Activated CD4-positive, alpha-beta T cell treated with anti-CD3 and anti-CD28 coated beads, Interleukin-2, amount 10 ng/mL, durations not matched to agents 24 days and 14 days (primary cell): ENCODE results near the gene FKBP4. TPM values are rescaled to one million over a fixed set of nuclear protein-coding genes. Genes with fewer than 3 reads are reported as not detected.

ENCODE experiments used
- DNase-seq: peaks from one replicate; pipeline ENCODE4 v3.0.0; 2022
- H3K27ac Mint-ChIP-seq: one replicate; pipeline ENCODE4 v1.8.0; 2022; ENCODE audit warnings: mild to moderate bottlenecking, mixed read lengths
- H3K27me3 Mint-ChIP-seq: one replicate; pipeline ENCODE4 v1.8.0; 2022; ENCODE audit warnings: mixed read lengths
- H3K36me3 Mint-ChIP-seq: one replicate; pipeline ENCODE4 v1.8.0; 2022; ENCODE audit warnings: low read depth, mild to moderate bottlenecking, mixed read lengths
- H3K4me1 Mint-ChIP-seq: one replicate; pipeline ENCODE4 v1.8.0; 2021; ENCODE audit warnings: mixed read lengths
- H3K4me3 Mint-ChIP-seq: one replicate; pipeline ENCODE4 v1.8.0; 2022; ENCODE audit warnings: mild to moderate bottlenecking, moderate library complexity, mixed read lengths
- H3K9me3 Mint-ChIP-seq: one replicate; pipeline ENCODE4 v1.8.0; 2021; ENCODE audit warnings: mixed read lengths
- intact Hi-C: fragments of 100-400 bp; cut with micrococcal nuclease; formaldehyde crosslinking; loops from one replicate; pipeline ENCODE4 v1.15.1; 2023
- total RNA-seq: library from RNA; stranded (reverse); gene quantifications from 2 replicates; pipeline ENCODE4 v1.2.3, GENCODE V29; 2022

FKBP4 gene
- total RNA-seq, 1 donor from 2014 or later, result 311 TPM

DNA sequence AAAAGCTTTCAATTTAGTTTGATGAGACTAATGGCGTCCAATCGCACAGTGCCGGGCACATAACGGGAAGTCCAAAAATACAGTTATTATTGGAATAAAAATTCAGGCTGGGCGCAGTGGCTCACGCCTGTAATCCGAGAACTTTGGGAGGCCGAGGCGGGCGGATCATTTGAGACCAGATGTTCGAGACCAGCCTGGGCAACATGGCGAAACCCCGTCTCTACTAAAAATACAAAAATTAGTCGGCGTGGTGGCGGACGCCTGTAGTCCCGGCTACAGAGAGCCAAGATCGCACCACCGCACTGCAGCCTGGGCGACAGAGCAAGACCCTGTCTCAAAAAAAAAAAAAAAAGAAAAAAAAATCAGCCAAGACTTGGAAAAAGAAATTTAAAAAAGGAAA is 1.2 kb upstream of the FKBP4 start:
- Mint-ChIP-seq H3K36me3 (peaks cover 26% of the 10 kb centered on the region), H3K4me3 (peak overlapping the region; percentile 80), H3K27me3 (peaks cover 25% of the 10 kb centered on the region), H3K9me3 (no peaks in the 10 kb centered on the region), H3K4me1 (peaks cover 23% of the 10 kb centered on the region), H3K27ac (no peak overlapping the region)
- DNase-seq, result no peak
- intact Hi-C loops, result loop anchor here (10.0 kb wide), 1 partner anchor 961 kb away; the partner anchor contains the start of gene CRACR2A

DNA sequence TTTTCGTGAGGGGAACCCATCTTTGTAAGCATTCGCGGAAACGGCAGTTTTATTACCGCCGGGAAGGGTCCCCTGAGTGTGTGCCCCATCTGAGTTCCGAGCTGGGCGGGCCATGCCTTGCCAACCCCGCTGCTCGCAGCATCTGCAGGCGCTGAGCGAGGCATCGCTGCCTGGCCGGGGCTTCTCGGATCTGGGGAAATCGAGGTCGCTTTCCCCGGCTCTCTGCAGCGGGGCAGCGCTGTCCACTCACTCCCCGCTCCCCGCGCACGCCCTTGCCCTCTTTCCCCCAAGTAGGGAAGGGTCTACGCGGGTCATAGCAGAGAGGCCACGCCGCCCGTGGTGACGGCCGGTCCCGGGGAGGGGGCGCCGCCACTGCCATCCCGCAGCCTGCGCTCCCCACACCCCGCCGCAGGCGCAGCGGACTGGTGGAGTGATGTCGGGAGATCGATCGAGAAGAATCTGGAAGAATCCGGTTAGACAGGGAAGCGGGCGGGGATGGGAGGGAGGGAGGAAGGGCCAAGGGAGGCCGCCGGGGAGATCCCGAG is 507 bp upstream of the FKBP4 start:
- intact Hi-C loops, result loop anchor here (1.0 to 10.0 kb wide), 2 partner anchors 103 to 961 kb away; partner anchors contain the start of gene CRACR2A
- H3K27me3 Mint-ChIP-seq, result peaks cover 21% of the 10 kb centered on the region
- peak overlapping the region; percentile 80 for H3K4me3 Mint-ChIP-seq
- no peaks in the 10 kb centered on the region for H3K9me3 Mint-ChIP-seq
- peaks cover 33% of the 10 kb centered on the region for H3K36me3 Mint-ChIP-seq
- peak overlapping the region; percentile 45 for H3K27ac Mint-ChIP-seq
- H3K4me1 Mint-ChIP-seq, result peaks cover 28% of the 10 kb centered on the region
- DNase-seq, result no peak

DNA sequence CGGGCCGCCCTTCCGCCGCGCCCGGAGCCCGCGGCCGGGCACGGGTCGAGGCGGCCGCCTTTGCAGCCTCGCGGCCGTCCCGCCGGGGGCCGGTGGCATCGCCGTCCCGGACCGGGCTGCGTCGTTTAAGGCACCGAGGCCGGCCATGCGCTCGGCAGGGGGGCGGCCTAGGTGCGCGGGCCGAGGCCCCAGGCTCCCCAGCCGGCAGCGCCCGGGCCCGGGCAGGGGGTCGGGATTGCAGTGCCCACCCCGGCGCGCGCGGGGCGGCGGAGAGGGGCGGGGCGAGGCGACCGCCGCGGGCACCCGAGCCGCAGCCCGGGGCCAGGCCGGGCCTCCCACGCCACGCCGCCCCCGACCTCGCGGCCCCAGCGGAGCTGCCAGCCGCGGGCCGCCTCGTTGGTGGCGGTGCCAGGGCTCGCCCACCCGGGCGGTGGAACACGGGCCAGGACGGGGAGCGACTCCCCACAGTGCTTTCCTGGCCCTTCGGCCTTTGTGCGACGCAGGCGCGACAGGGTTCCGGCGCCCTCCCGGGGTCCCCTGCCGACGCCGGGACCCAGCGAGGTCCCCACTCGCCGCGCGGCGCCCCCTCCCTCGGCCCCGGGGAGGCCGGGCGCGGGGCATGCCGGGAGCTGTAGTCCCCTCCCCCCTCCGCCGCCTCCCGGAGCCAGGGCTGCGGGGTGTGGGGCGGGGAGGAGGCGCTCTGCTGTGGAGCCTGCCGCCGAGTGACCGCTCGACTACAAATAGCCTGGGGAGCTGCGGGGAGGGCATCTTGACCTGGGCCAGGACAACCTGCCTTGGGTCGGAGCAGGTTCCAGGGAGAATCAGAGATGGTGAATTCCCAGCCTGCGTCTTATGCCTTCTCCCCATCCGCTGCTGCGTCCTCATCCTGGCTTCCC is 769 bp downstream of the FKBP4 start:
- intact Hi-C loops, result loop anchor here (1.0 to 10.0 kb wide), 3 partner anchors 17 to 959 kb away; partner anchors contain the start of genes CRACR2A, ITFG2 and TULP3
- Mint-ChIP-seq H3K9me3 (no peaks in the 10 kb centered on the region), H3K4me3 (peak overlapping the region; percentile 86), H3K4me1 (peaks cover 28% of the 10 kb centered on the region), H3K27me3 (peaks cover 14% of the 10 kb centered on the region), H3K27ac (peak overlapping the region; percentile 83), H3K36me3 (peaks cover 45% of the 10 kb centered on the region)
- peak; percentile 94 for DNase-seq

DNA sequence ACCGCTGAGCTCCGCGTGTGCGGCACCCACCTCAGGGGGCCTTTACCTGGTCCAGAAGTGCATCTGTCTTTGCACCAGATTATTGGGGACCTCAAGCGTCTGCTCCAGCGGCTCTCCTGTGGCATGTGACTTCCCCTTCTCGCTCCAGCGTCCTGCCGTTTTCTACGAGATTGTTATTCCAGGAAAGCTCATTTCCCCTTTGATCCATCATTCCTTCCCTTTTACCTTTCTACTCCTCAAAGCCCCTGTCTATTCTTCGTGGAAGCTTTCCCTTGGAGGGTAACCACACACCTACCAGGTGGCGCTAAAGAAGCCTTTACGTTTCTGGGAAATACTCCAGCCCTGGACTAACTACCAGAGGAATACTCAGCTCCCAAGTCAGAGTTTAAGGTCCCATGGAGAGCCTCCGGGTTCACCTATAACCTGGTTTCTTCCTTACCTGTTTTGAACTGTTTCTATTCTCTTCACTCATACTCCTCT is 1.5 kb downstream of the FKBP4 start:
- intact Hi-C loops, result loop anchor here (10.0 kb wide), 1 partner anchor 959 kb away; the partner anchor contains the start of gene CRACR2A
- H3K27ac Mint-ChIP-seq, result peak overlapping the region; percentile 83
- peaks cover 52% of the 10 kb centered on the region for H3K36me3 Mint-ChIP-seq
- H3K9me3 Mint-ChIP-seq, result no peaks in the 10 kb centered on the region
- peak overlapping the region; percentile 86 for H3K4me3 Mint-ChIP-seq
- H3K27me3 Mint-ChIP-seq, result peaks cover 14% of the 10 kb centered on the region
- H3K4me1 Mint-ChIP-seq, result peaks cover 28% of the 10 kb centered on the region
- no peak for DNase-seq

DNA sequence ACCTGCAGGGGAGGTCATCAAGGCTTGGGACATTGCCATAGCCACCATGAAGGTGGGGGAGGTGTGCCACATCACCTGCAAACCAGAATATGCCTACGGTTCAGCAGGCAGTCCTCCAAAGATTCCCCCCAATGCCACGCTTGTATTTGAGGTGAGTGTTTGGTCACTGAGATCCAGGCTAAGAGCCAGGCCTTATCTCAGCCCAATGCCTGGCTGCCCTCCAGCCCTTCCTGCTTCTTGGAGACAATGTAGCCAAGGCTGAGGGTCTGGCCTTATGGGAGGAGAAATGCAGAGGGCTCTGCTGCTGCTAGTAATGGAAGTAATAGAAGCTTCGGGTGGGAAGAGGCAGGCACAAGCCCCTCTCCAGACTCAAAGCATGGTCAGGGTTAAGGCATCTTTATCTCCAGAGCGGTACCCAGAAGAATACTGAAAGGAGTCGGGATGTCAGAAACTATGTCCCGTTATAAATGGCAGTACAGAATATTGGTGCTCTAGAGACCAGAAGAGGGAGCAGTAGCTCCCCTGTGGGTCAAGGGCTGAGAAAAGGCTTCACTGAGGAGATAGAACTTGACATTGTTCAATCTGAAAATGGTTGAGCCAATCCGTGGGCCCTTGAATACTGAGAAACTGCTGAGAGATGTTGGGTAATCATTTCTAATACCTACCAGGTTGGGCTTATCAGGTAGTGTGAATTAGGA is 3.1 kb downstream of the FKBP4 start:
- Mint-ChIP-seq H3K27me3 (peaks cover 6% of the 10 kb centered on the region), H3K4me3 (peak overlapping the region; percentile 86), H3K9me3 (no peaks in the 10 kb centered on the region), H3K36me3 (peaks cover 64% of the 10 kb centered on the region), H3K27ac (no peak overlapping the region), H3K4me1 (peaks cover 28% of the 10 kb centered on the region)
- no peak for DNase-seq
- intact Hi-C loops, result loop anchor here (10.0 kb wide), 1 partner anchor 957 kb away; the partner anchor contains the start of gene CRACR2A

DNA sequence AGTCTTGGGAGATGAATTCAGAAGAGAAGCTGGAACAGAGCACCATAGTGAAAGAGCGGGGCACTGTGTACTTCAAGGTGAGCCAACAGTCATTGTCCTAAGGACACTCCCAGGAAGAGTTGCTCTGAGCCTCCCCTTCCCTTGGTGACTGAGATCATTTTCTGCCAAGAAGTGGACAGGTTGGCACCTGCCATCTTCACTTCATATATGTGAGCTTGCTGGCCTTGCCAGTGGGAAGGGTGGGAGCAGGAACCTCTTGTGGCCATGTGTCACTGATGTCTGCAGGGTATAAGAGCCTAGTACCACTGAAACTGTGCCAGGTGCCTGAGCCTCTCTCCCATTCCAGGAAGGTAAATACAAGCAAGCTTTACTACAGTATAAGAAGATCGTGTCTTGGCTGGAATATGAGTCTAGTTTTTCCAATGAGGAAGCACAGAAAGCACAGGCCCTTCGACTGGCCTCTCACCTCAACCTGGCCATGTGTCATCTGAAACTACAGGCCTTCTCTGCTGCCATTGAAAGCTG is 5.3 kb downstream of the FKBP4 start:
- no peak for DNase-seq
- intact Hi-C loops, result no loop called here
- H3K27me3 Mint-ChIP-seq, result no peaks in the 10 kb centered on the region
- H3K9me3 Mint-ChIP-seq, result no peaks in the 10 kb centered on the region
- H3K4me1 Mint-ChIP-seq, result peaks cover 26% of the 10 kb centered on the region
- H3K4me3 Mint-ChIP-seq, result no peak overlapping the region
- H3K36me3 Mint-ChIP-seq, result peaks cover 84% of the 10 kb centered on the region
- no peak overlapping the region for H3K27ac Mint-ChIP-seq

DNA sequence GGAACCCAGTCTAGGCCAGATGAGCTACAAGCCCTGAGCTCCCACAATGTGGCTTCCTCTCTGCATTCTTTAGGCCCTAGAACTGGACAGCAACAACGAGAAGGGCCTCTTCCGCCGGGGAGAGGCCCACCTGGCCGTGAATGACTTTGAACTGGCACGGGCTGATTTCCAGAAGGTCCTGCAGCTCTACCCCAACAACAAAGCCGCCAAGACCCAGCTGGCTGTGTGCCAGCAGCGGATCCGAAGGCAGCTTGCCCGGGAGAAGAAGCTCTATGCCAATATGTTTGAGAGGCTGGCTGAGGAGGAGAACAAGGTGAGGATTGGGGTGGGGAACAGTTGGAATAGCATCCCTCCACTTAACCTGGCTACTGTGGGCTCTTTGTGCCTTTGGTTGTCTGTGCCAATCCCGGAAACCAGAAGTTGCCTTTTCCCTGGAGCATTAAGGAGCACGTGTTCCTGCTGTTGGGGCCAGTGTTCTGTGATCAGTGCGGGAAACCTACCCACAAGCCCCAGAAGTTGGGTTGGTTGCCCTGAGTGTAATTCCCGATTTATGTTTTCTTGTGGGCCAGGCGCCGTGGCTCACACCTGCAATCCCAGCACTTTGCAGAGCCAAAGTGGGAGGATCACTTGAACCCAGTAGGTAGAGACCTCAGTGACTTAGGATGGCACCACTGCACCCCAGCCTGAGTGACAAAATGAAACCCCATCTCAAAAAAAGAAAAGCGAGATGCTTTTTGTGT is 6.4 kb downstream of the FKBP4 start:
- Mint-ChIP-seq H3K36me3 (peaks cover 91% of the 10 kb centered on the region), H3K4me3 (no peak overlapping the region)

DNA sequence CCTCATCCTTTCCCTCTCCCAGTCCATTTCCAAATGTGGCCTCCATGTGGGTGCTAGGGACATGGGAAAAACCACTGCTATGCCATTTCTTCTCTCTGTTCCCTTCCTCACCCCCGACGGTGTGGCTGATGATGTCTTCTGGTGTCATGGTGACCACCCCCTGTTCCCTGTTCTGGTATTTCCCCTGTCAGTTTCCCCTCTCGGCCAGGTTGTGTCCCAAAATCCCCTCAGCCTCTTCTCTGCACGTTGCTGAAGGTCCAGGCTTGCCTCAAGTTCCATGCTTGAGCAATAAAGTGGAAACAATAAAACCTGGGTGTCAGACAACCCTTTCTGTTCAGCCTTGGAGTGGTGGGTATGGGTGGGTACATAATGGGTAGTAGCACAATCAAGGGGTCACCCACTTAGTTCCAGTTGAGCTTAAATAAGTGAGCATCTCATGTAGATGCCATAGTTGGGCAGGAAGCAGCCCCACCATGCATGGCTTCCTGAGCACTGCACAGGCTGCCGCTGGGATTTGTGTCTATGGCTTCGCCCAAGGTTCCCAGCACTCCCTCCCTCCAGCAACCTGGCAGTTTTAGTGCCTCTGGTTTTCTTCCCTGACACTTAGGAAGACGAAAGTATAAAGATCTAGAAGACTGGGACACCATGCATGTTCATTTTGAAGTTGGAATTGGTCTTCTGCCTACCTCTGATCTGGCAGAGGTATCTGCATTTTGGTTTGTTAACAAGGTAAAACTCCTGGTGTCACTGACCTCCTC is 9.0 kb downstream of the FKBP4 start:
- DNase-seq, result no peak

More for the DNA sequence above, 6.4 kb downstream of the FKBP4 start:
- no peaks in the 10 kb centered on the region for H3K27me3 Mint-ChIP-seq
- peaks cover 27% of the 10 kb centered on the region for H3K4me1 Mint-ChIP-seq
- H3K9me3 Mint-ChIP-seq, result no peaks in the 10 kb centered on the region
- H3K27ac Mint-ChIP-seq, result no peak overlapping the region
- DNase-seq, result no peak
- intact Hi-C loops, result no loop called here

DNA sequence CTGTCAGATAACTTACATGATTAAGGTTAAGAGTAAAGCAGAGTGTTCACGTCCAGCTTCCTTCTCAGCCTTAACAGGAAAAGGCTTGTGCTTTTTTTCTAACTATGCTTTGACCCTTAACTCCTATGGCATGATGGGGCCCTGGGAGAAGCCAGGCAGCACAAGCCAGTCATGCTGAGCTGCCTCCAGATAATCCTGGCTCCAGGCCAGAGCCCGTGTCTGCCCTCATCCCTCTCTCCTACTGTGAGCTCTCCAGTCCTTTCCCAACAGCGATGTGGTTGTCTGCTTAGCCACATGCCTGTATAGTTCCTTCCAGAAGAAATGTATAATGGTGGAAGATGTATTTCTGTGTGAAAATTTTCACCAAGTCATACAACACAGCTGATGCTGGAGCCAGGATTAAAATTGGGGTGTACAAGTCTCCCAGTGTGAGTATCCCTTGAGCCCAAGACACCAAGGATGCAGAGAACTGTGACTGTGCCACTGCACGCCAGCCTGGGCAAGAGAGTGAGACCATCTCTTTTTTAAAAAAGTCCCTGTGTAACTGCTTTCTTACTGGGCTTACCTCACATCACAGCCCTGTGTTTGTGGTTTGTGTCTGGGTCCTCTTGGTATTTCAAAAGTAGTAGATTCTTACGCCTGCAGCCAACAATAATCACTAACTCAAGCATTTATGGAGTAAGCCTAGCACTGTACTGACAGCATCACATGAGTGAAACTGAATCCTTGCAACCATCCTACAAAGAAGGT is 9.8 kb downstream of the FKBP4 start:
- H3K27ac Mint-ChIP-seq, result peak overlapping the region; percentile 3
- intact Hi-C loops, result no loop called here
- peaks cover 66% of the 10 kb centered on the region for H3K36me3 Mint-ChIP-seq
- H3K4me1 Mint-ChIP-seq, result peaks cover 4% of the 10 kb centered on the region
- no peaks in the 10 kb centered on the region for H3K27me3 Mint-ChIP-seq
- no peak overlapping the region for H3K4me3 Mint-ChIP-seq
- no peak for DNase-seq
- no peaks in the 10 kb centered on the region for H3K9me3 Mint-ChIP-seq

More for the DNA sequence above, 9.0 kb downstream of the FKBP4 start:
- intact Hi-C loops, result no loop called here
- no peak overlapping the region for H3K4me3 Mint-ChIP-seq
- no peak overlapping the region for H3K27ac Mint-ChIP-seq
- H3K9me3 Mint-ChIP-seq, result no peaks in the 10 kb centered on the region
- peaks cover 74% of the 10 kb centered on the region for H3K36me3 Mint-ChIP-seq
- H3K27me3 Mint-ChIP-seq, result no peaks in the 10 kb centered on the region
- peaks cover 5% of the 10 kb centered on the region for H3K4me1 Mint-ChIP-seq

DNA sequence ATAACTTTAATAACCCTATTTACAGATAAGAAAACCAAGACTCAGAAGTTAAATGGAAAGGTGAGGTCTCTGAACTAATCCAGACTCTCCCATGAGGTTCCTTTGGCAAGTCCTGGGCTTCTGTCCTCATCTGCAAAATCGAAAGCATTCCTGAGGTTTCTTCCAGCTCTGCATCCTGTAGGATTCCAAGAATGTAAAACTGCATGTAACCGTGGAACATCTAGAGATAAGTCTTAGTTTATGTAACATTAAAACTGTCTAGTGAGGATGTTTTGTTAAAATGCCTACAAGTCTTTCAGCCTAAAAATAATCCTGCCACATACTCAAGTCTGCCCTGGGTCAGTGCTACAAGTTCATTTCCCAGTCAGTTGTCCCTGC is 10.4 kb downstream of the FKBP4 start:
- Mint-ChIP-seq H3K4me1 (peaks cover 4% of the 10 kb centered on the region), H3K27me3 (no peaks in the 10 kb centered on the region), H3K36me3 (peaks cover 61% of the 10 kb centered on the region), H3K27ac (no peak overlapping the region), H3K4me3 (no peak overlapping the region), H3K9me3 (no peaks in the 10 kb centered on the region)
- DNase-seq, result no peak
- intact Hi-C loops, result no loop called here

DNA sequence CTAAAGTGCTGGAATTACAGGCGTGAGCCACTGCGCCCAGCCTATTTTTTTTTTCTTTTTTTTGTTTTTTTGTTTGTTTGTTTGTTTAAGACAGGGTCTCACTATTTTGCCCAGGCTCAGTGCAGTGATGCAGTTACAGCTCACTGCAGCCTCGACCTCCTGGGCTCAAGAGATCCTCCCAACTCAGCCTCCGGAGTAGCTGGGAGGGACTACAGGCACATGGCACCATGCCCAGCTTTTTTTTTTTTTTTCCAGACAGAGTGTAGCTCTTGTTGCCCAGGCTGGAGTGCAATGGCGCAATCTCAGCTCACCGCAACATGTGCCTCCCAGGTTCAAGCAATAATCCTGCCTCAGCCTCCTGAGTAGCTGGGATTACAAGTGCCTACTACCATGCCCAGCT is 11.9 kb downstream of the FKBP4 start:
- H3K27me3 Mint-ChIP-seq, result no peaks in the 10 kb centered on the region
- H3K4me3 Mint-ChIP-seq, result no peak overlapping the region
- H3K4me1 Mint-ChIP-seq, result peaks cover 6% of the 10 kb centered on the region

DNA sequence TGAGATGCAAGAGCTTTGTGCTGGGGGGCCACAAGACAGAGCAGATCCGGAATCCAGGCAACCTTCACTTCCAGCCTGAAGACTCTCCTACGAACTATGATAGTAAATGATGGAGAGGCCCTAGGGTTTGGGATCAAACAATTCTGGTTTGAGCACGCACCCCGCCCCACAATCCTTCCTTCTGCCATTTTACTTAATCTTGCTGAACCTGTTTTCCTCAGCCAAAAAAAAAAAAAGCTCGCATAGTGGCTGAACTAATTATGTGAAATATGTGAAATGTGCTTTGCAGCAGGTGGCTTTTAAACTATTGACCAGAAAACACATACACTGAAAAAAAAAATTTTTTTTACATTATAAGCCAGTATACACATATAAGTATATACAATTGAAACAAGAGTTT is 17.0 kb downstream of the FKBP4 start:
- Mint-ChIP-seq H3K27me3 (no peaks in the 10 kb centered on the region), H3K4me1 (peaks cover 18% of the 10 kb centered on the region), H3K9me3 (no peaks in the 10 kb centered on the region), H3K27ac (peak overlapping the region; percentile 34), H3K36me3 (peaks cover 18% of the 10 kb centered on the region), H3K4me3 (peak overlapping the region; percentile 100)
- no peak for DNase-seq
- intact Hi-C loops, result loop anchor here (1.0 to 2.0 kb wide), 6 partner anchors 16 to 1121 kb away; partner anchors contain the start of genes ADIPOR2 and TULP3

More for the DNA sequence above, 11.9 kb downstream of the FKBP4 start:
- H3K36me3 Mint-ChIP-seq, result peaks cover 47% of the 10 kb centered on the region
- intact Hi-C loops, result no loop called here
- no peak overlapping the region for H3K27ac Mint-ChIP-seq
- no peaks in the 10 kb centered on the region for H3K9me3 Mint-ChIP-seq
- DNase-seq, result no peak
